Astrocyte (in vitro differentiated cells and primary cell): ENCODE data around the gene ALK. TPM values are rescaled to one million over a fixed set of nuclear protein-coding genes. Genes with fewer than 3 reads are reported as not detected.

Experiments
- DNase-seq: peaks from one replicate; pipeline ENCODE4 v3.0.0-alpha.2; 2010; ENCODE audit warnings: low read depth
- FAIRE-seq: peaks from 2 replicates; lab custom pipeline; 2011; peaks lifted over from hg19 to GRCh38; lab: Jason Lieb, UNC
- H2AFZ ChIP-seq: 2 replicates; pipeline ENCODE4 v1.6.0; 2012; ENCODE audit warnings: low read depth, low read length, inconsistent platforms
- H3K27ac ChIP-seq: 2 replicates; pipeline ENCODE4 v1.5.1; 2011; ENCODE audit warnings: low read depth, low read length, inconsistent platforms
- H3K27me3 ChIP-seq: 2 replicates; pipeline ENCODE4 v1.6.0; 2011; ENCODE audit warnings: low read length, inconsistent platforms; ENCODE audit not compliant: insufficient read depth
- H3K36me3 ChIP-seq: 2 replicates; pipeline ENCODE4 v1.5.1; 2011; ENCODE audit warnings: low read length, inconsistent platforms; ENCODE audit not compliant: insufficient read depth
- H3K4me1 ChIP-seq: 2 replicates; pipeline ENCODE4 v1.5.1; 2011; ENCODE audit warnings: low read length, inconsistent platforms; ENCODE audit not compliant: insufficient read depth
- H3K4me2 ChIP-seq: 2 replicates; pipeline ENCODE4 v1.6.0; 2012; ENCODE audit warnings: low read length, inconsistent platforms
- H3K4me3 ChIP-seq: 2 replicates; pipeline ENCODE4 v1.5.1; 2011; ENCODE audit warnings: low read depth, mild to moderate bottlenecking, low read length, inconsistent platforms; ENCODE audit not compliant: insufficient read depth
- H3K79me2 ChIP-seq: 2 replicates; pipeline ENCODE4 v1.6.0; 2012; ENCODE audit warnings: mild to moderate bottlenecking, low read length, inconsistent platforms; ENCODE audit not compliant: insufficient read depth
- H3K9ac ChIP-seq: 2 replicates; pipeline ENCODE4 v1.6.0; 2012; ENCODE audit warnings: mild to moderate bottlenecking, low read length, inconsistent platforms
- H3K9me3 ChIP-seq: 2 replicates; pipeline ENCODE4 v1.5.1; 2012; ENCODE audit warnings: low read depth, mild to moderate bottlenecking, low read length, inconsistent platforms; ENCODE audit not compliant: insufficient read depth
- H4K20me1 ChIP-seq: 2 replicates; pipeline ENCODE4 v1.6.0; 2012; ENCODE audit warnings: low read length, inconsistent platforms; ENCODE audit not compliant: insufficient read depth
- H3K27ac Mint-ChIP-seq: one replicate; pipeline ENCODE4 v1.8.0; 2021; ENCODE audit warnings: mild to moderate bottlenecking, mixed read lengths; ENCODE audit not compliant: unreplicated experiment
- H3K27me3 Mint-ChIP-seq: one replicate; pipeline ENCODE4 v1.8.0; 2021; ENCODE audit warnings: low read depth, mixed read lengths; ENCODE audit not compliant: unreplicated experiment
- H3K36me3 Mint-ChIP-seq: one replicate; pipeline ENCODE4 v1.8.0; 2021; ENCODE audit warnings: low read depth, mixed read lengths; ENCODE audit not compliant: unreplicated experiment
- H3K4me1 Mint-ChIP-seq: one replicate; pipeline ENCODE4 v1.8.0; 2021; ENCODE audit warnings: low read depth, mixed read lengths; ENCODE audit not compliant: unreplicated experiment
- H3K4me3 Mint-ChIP-seq: one replicate; pipeline ENCODE4 v1.8.0; 2021; ENCODE audit warnings: mild to moderate bottlenecking, moderate library complexity, mixed read lengths; ENCODE audit not compliant: unreplicated experiment
- H3K9me3 Mint-ChIP-seq: one replicate; pipeline ENCODE4 v1.8.0; 2021; ENCODE audit warnings: mild to moderate bottlenecking, mixed read lengths; ENCODE audit not compliant: unreplicated experiment
- EZH2 ChIP-seq: IDR thresholded peaks from 2 replicates; pipeline ENCODE4 v1.6.1; 2012; ENCODE audit warnings: mild to moderate bottlenecking, low read length, inconsistent platforms; ENCODE audit not compliant: insufficient read depth
- total RNA-seq: library from RNA; stranded (reverse); gene quantifications from 2 replicates; pipeline ENCODE4 v1.2.1, GENCODE V29; 2021
- TF ChIP-seq, protein P1 (sequence below): IDR thresholded peaks from 2 replicates; pipeline ENCODE4 v1.5.1; 2011; ENCODE audit warnings: low read depth, mild to moderate bottlenecking, inconsistent platforms, low read length, moderate library complexity; ENCODE audit not compliant: insufficient read depth

ALK gene
- total RNA-seq, 1 donor from 2014 or later, result 0.16 TPM

GRCh38 chr2:29326926-29327325 lies 594.5 kb downstream of the ALK start:
- H3K9me3 ChIP-seq, result no peaks in the 10 kb centered on the region
- DNase-seq, result peak; percentile 82
- H4K20me1 ChIP-seq, result no peaks in the 10 kb centered on the region
- Mint-ChIP-seq H3K36me3 (no peaks in the 10 kb centered on the region), H3K9me3 (peaks cover 4% of the 10 kb centered on the region), H3K4me1 (peaks cover 10% of the 10 kb centered on the region), H3K27ac (no peak overlapping the region), H3K4me3 (no peak overlapping the region), H3K27me3 (peaks cover 20% of the 10 kb centered on the region)
- H3K27ac ChIP-seq, result no peak overlapping the region
- no peaks in the 10 kb centered on the region for H3K27me3 ChIP-seq
- H3K79me2 ChIP-seq, result no peaks in the 10 kb centered on the region
- H3K4me2 ChIP-seq, result no peak overlapping the region
- H2AFZ ChIP-seq, result no peak overlapping the region
- peaks cover 8% of the 10 kb centered on the region for H3K4me1 ChIP-seq
- FAIRE-seq, result no peak
- TF ChIP-seq, protein P1, sequence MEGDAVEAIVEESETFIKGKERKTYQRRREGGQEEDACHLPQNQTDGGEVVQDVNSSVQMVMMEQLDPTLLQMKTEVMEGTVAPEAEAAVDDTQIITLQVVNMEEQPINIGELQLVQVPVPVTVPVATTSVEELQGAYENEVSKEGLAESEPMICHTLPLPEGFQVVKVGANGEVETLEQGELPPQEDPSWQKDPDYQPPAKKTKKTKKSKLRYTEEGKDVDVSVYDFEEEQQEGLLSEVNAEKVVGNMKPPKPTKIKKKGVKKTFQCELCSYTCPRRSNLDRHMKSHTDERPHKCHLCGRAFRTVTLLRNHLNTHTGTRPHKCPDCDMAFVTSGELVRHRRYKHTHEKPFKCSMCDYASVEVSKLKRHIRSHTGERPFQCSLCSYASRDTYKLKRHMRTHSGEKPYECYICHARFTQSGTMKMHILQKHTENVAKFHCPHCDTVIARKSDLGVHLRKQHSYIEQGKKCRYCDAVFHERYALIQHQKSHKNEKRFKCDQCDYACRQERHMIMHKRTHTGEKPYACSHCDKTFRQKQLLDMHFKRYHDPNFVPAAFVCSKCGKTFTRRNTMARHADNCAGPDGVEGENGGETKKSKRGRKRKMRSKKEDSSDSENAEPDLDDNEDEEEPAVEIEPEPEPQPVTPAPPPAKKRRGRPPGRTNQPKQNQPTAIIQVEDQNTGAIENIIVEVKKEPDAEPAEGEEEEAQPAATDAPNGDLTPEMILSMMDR, result no peak
- no peak for TF ChIP-seq EZH2
- no peaks in the 10 kb centered on the region for H3K36me3 ChIP-seq
- H3K4me3 ChIP-seq, result no peak overlapping the region
- H3K9ac ChIP-seq, result no peak overlapping the region

DNA sequence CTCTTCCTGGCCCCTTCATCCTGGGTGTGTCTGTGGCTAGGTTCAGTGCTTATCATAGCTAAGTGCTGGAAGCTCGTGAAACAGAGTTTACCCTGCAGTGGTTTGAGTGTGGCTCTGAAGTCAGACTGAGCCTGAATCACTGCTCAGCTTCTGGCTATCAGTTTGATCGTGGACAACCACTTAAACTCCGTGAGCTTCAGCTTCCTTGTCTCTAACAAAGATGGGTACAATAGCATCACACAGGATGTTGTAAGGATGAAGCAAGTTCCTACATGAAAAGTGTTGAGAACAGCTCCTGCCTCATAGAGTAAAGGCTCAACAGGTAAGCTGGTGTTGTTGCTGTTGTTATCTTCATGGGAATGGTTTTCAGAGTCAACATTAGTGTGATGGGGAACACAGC lies 595.8 kb downstream of the ALK start:
- no peaks in the 10 kb centered on the region for H3K36me3 ChIP-seq
- H2AFZ ChIP-seq, result no peak overlapping the region
- no peak overlapping the region for H3K27ac ChIP-seq
- Mint-ChIP-seq H3K36me3 (no peaks in the 10 kb centered on the region), H3K4me1 (peaks cover 10% of the 10 kb centered on the region), H3K27me3 (peaks cover 16% of the 10 kb centered on the region), H3K4me3 (no peak overlapping the region), H3K9me3 (peaks cover 5% of the 10 kb centered on the region), H3K27ac (no peak overlapping the region)
- no peak for FAIRE-seq
- no peaks in the 10 kb centered on the region for H3K27me3 ChIP-seq
- no peak overlapping the region for H3K4me3 ChIP-seq
- TF ChIP-seq EZH2, result no peak
- TF ChIP-seq, protein P1, result no peak
- no peak overlapping the region for H3K9ac ChIP-seq
- H3K9me3 ChIP-seq, result no peaks in the 10 kb centered on the region
- H3K79me2 ChIP-seq, result no peaks in the 10 kb centered on the region
- H4K20me1 ChIP-seq, result no peaks in the 10 kb centered on the region
- H3K4me1 ChIP-seq, result peaks cover 11% of the 10 kb centered on the region
- no peak overlapping the region for H3K4me2 ChIP-seq
- DNase-seq, result peak; percentile 8

DNA sequence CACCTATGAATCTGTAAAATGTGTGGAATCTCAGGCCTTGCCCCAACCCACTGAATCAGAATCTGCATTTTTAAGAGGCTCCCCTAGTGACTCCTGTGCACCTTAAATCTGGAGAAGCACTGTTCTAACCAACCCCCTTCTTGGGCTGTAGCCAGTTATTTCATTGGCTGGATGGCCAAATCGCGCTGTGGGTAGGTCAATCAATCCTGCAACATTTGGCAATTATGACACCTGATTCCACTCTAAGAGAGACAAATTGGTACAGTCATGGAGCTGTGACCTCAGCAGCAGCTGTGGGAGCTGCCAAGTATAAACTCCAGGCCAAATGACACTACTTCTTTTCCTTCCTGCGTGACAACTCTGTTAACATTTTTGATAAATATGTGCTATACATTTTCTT lies 597.4 kb downstream of the ALK start:
- DNase-seq (peak; percentile 80), FAIRE-seq (no peak)
- Mint-ChIP-seq H3K36me3 (no peaks in the 10 kb centered on the region), H3K27me3 (peaks cover 20% of the 10 kb centered on the region), H3K4me1 (peaks cover 10% of the 10 kb centered on the region), H3K27ac (no peak overlapping the region), H3K4me3 (no peak overlapping the region), H3K9me3 (peaks cover 4% of the 10 kb centered on the region)
- H3K9me3 ChIP-seq, result no peaks in the 10 kb centered on the region
- H3K9ac ChIP-seq, result no peak overlapping the region
- no peaks in the 10 kb centered on the region for H3K36me3 ChIP-seq
- TF ChIP-seq, protein P1, result no peak
- TF ChIP-seq EZH2, result no peak
- H3K79me2 ChIP-seq, result no peaks in the 10 kb centered on the region
- H3K27me3 ChIP-seq, result no peaks in the 10 kb centered on the region
- H3K4me2 ChIP-seq, result peak overlapping the region; percentile 5
- no peak overlapping the region for H3K4me3 ChIP-seq
- no peaks in the 10 kb centered on the region for H4K20me1 ChIP-seq
- peaks cover 11% of the 10 kb centered on the region for H3K4me1 ChIP-seq
- no peak overlapping the region for H2AFZ ChIP-seq
- no peak overlapping the region for H3K27ac ChIP-seq
